HL-60 (cell line): ENCODE data around the gene CCDC88C.

Experiments used
- DNase-seq, 2 experiments: peaks; one replicate each; pipeline ENCODE4 v3.0.0-alpha.2; 2010 to 2020; ENCODE audit warnings: low read depth in 1 of 2, low spot score in 1 of 2
- H3K27ac ChIP-seq: fragments of 250-450 bp; sonication (Bioruptor Pico); replicated peaks from 2 replicates; pipeline ENCODE4 v1.5.1; 2020; ENCODE audit warnings: mild to moderate bottlenecking, moderate library complexity
- H3K27me3 ChIP-seq: fragments of 250-450 bp; sonication (Bioruptor Pico); 2 replicates; pipeline ENCODE4 v1.5.1; 2021; ENCODE audit warnings: mild to moderate bottlenecking, moderate library complexity; ENCODE audit not compliant: insufficient read depth, poor library complexity, severe bottlenecking
- H3K4me3 ChIP-seq: replicated peaks from 2 replicates; pipeline ENCODE4 v1.5.1; 2011; ENCODE audit warnings: mild to moderate bottlenecking, control low read depth, low read length; ENCODE audit not compliant: insufficient read depth
- CTCF ChIP-seq: IDR thresholded peaks from one replicate; pipeline ENCODE4 v1.5.1; 2011; ENCODE audit warnings: low read length, control low read depth, inconsistent platforms; ENCODE audit not compliant: insufficient read depth
- GABPA ChIP-seq: IDR thresholded peaks from 2 replicates; pipeline ENCODE4 v1.6.1; 2012; ENCODE audit warnings: low read depth
- POLR2AphosphoS5 ChIP-seq: IDR thresholded peaks from 2 replicates; pipeline ENCODE4 v1.6.1; 2012; ENCODE audit warnings: low read depth
- REST ChIP-seq: IDR thresholded peaks from 2 replicates; pipeline ENCODE4 v1.6.1; 2012; ENCODE audit warnings: low read depth; ENCODE audit not compliant: insufficient replicate concordance
- SPI1 ChIP-seq: IDR thresholded peaks from 2 replicates; pipeline ENCODE4 v1.6.1; 2012; ENCODE audit warnings: low read depth, mild to moderate bottlenecking, borderline replicate concordance

Gene CCDC88C

GRCh38 chr14:91379579-91379932, 38.1 kb downstream of the CCDC88C start:
- H3K27me3 ChIP-seq: no peaks in the 10 kb centered on the region
- H3K4me3 ChIP-seq: no peak overlapping the region
- H3K27ac ChIP-seq: no peak overlapping the region
- DNase-seq: no peak
- no peak for TF ChIP-seq GABPA
- no peak for TF ChIP-seq CTCF
- TF ChIP-seq SPI1: no peak
- no peak for TF ChIP-seq REST
- no peak for TF ChIP-seq POLR2AphosphoS5

DNA sequence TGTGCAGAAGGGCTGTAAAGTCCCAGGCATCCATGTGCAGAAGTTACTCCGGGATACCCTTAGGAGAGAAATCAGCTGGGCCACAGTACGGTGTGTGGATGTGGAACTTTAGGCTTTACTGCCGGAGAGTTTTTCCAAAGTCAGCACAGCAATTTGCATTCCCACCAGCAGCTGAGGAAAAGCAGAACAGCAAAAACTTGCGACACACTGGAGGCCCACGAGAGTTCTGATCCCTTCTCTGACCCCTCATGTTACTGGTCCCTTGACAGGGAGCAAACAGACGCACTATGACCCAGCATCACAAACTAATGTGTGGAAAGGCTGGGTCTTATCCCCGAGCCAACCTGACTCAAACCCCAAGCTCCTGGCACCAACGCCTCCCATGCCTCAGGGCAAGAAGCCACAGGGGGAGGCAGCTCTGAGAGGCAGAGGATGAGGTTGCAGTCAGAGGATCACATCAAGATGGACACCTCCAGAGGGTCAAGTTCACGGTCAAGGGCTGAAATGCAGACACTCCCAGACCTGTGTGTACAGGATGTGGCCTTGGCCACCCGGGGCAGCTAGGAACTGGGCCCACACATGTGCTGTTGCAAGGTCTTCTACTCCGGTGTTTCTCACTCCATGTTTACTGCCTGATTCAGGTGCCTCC, 38.6 kb downstream of the CCDC88C start:
- TF ChIP-seq CTCF: no peak
- TF ChIP-seq SPI1: peak; percentile 67
- no peak for TF ChIP-seq POLR2AphosphoS5

DNA sequence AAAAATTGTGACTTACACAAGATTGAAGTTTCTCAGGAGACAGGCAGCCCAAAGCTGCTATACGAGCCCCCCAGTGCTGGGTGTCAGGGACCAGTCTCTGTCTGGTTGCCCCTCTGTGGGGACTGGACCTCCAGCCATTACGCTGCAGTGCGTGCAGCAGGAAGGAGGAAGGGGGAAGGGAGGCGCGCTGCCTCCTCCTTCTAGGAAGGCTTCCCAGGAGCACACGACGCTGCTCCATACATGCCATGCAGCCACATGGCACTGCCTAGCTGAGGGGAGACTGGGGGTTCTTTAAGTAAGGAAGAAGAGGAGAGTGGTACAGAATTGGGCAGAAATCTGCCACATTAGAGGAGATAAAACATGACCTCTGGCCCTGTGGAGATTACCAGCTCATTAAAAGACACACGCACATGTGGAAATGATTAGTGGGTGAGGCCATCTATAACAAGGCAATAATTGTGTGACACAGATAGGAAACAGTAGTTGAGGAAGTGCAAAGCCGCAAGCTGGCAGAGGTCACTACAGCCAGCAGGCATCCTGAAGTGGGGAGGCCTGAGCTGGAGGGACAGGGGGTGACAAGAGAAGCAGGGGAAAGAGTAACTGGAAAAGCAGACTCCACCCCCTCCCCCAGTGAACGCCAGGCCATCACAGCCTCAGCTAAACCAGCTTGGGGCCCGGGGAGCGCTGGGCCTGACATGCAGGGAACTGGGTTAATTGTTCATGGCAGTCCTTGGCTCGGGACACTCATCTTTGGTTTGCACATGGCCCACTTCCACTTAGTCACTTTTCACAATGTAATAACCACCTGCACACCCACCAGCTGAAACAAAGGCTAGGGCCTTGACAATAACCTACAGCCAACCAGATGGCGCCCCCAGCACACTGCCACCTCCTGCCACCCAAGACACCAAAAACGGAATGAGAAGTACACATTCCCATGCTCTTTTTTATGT, 39.6 kb downstream of the CCDC88C start:
- Histone ChIP-seq H3K27ac (peak overlapping the region; percentile 40), H3K4me3 (no peak overlapping the region), H3K27me3 (no peaks in the 10 kb centered on the region)
- TF ChIP-seq SPI1 (peak; percentile 73), POLR2AphosphoS5 (0 out of 2 replicates have a peak, but pooled peaks have one; percentile 20), CTCF (no peak)
- peak; percentile 63 to 77 for DNase-seq

More for the DNA sequence above, 38.6 kb downstream of the CCDC88C start:
- H3K27me3 ChIP-seq: no peaks in the 10 kb centered on the region
- DNase-seq: peak in 1 of 2 experiments; percentile 36
- peak overlapping the region; percentile 8; the same call in 1 of the 2 replicates for H3K27ac ChIP-seq
- no peak overlapping the region for H3K4me3 ChIP-seq

- H3K4me3 ChIP-seq: no peak overlapping the region
- no peak for DNase-seq
- no peaks in the 10 kb centered on the region for H3K27me3 ChIP-seq
- TF ChIP-seq POLR2AphosphoS5: no peak
- no peak for TF ChIP-seq REST
- TF ChIP-seq SPI1: no peak
- TF ChIP-seq GABPA: no peak
- H3K27ac ChIP-seq: no peak overlapping the region; the same call in 1 of the 2 replicates
Measured at GRCh38 chr14:91376547-91377477, 40.8 kb downstream of the CCDC88C start.
